HepG2 (cell line): ENCODE results near the gene ARAP1. TPM values are rescaled to one million over a fixed set of nuclear protein-coding genes. Genes with fewer than 3 reads are reported as not detected.

Source experiments
- HINFP ChIP-seq: sonication (generic); formaldehyde crosslinking; IDR thresholded peaks from 2 replicates; pipeline ENCODE4 v1.4.0; 2020; ENCODE audit warnings: low read depth, mild to moderate bottlenecking, missing genetic modification reagents
- NFIC ChIP-seq: IDR thresholded peaks from 2 replicates; pipeline ENCODE4 v1.6.1; 2012; ENCODE audit warnings: mild to moderate bottlenecking, low read length, inconsistent platforms
- PHF8 ChIP-seq: sonication (generic); formaldehyde crosslinking; IDR thresholded peaks from 2 replicates; pipeline ENCODE4 v1.5.0; 2020; ENCODE audit warnings: missing genetic modification reagents
- ZNF414 ChIP-seq: sonication (generic); formaldehyde crosslinking; IDR thresholded peaks from 2 replicates; pipeline ENCODE4 v1.5.0; 2020; ENCODE audit warnings: missing genetic modification reagents
- ZNF687 ChIP-seq: sonication (generic); formaldehyde crosslinking; IDR thresholded peaks from 2 replicates; pipeline ENCODE4 v1.5.1; 2020; ENCODE audit warnings: mild to moderate bottlenecking, missing genetic modification reagents, moderate library complexity
- polyA plus RNA-seq, 8 experiments: library from polyadenylated mRNA; depleted of rRNA in 3 of 8; stranded (reverse) in 7 of 8; unstranded in 1 of 8; fragments of >200 nt; fragmentation: Illumina TruSeq in 4 of 8; extraction: Trizol in 4 of 8; gene quantifications; 2 replicates each; pipeline versions ENCODE4 v1.2.1 to v1.2.3, GENCODE V29; 2011 to 2016; ENCODE audit warnings: low read depth in 4 of 8, missing spikeins in 1 of 8, mixed read lengths in 1 of 8; ENCODE audit not compliant: insufficient read depth in 1 of 8
- total RNA-seq, 5 experiments: library from RNA; depleted of rRNA; stranded (reverse); fragments of >200 nt; fragmentation: Illumina TruSeq; extraction: Trizol; gene quantifications; 2 replicates each; pipeline ENCODE4 v1.2.3, GENCODE V29; 2016; ENCODE audit warnings: low read depth in 1 of 5

The ARAP1 gene
- total and polyA plus RNA-seq, 2 of the 13 experiments (the other 11 are each of a cell fraction or from before 2014, with no cell fraction given) = 43.2 to 55.5 TPM

- TF ChIP-seq ZNF687 (peak; percentile 30), HINFP (CRISPR knock-in tag) (no peak), NFIC (no peak), PHF8 (CRISPR knock-in tag) (no peak), ZNF414 (CRISPR knock-in tag) (no peak)
Measured at GRCh38 chr11:72639502-72640375, 112.5 kb downstream of the ARAP1 start (continued).
